ENCODE results near the gene ADAM19. TPM values are rescaled to one million over a fixed set of nuclear protein-coding genes. Genes with fewer than 3 reads are reported as not detected.

Gene ADAM19
- polyA plus RNA-seq, 1 donor from 2014 or later = 9.9 TPM

DNA sequence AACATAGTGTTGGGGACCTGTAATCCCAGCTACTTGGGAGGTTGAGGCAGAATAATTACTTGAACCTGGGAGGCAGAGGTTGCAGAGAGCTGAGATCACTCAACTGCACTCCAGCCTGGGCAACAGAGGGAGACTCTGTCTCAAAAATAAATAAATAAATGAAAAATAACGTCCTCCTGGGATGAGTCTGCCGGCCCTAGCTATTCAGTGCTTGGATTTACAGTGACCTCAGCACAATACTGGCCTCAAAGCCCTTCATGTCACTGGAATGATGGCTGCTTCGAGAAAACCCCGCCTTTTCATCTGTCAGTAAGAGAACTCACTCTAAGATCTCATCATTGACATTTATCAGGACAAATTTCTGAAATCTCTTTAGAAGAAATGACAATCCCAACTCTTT lies 41.2 kb upstream of the ADAM19 start:
- no peak for TF ChIP-seq SMC3 (conservative IDR thresholded peaks at IDR 0.05; ENCODE audit: poor library complexity)
- no peak for TF ChIP-seq POLR2AphosphoS5 (IDR thresholded peaks at IDR 0.05)
- no peak for TF ChIP-seq RAD21 (conservative IDR thresholded peaks at IDR 0.05)
- no peak for TF ChIP-seq MXI1 (conservative IDR thresholded peaks at IDR 0.05; ENCODE audit: poor library complexity, severe bottlenecking)
- no peak for TF ChIP-seq EP300 (conservative IDR thresholded peaks at IDR 0.05; ENCODE audit: poor library complexity, severe bottlenecking)
- TF ChIP-seq CTCF (IDR thresholded peaks at IDR 0.05; ENCODE audit: poor library complexity, severe bottlenecking) = no peak
- TF ChIP-seq, protein P1, sequence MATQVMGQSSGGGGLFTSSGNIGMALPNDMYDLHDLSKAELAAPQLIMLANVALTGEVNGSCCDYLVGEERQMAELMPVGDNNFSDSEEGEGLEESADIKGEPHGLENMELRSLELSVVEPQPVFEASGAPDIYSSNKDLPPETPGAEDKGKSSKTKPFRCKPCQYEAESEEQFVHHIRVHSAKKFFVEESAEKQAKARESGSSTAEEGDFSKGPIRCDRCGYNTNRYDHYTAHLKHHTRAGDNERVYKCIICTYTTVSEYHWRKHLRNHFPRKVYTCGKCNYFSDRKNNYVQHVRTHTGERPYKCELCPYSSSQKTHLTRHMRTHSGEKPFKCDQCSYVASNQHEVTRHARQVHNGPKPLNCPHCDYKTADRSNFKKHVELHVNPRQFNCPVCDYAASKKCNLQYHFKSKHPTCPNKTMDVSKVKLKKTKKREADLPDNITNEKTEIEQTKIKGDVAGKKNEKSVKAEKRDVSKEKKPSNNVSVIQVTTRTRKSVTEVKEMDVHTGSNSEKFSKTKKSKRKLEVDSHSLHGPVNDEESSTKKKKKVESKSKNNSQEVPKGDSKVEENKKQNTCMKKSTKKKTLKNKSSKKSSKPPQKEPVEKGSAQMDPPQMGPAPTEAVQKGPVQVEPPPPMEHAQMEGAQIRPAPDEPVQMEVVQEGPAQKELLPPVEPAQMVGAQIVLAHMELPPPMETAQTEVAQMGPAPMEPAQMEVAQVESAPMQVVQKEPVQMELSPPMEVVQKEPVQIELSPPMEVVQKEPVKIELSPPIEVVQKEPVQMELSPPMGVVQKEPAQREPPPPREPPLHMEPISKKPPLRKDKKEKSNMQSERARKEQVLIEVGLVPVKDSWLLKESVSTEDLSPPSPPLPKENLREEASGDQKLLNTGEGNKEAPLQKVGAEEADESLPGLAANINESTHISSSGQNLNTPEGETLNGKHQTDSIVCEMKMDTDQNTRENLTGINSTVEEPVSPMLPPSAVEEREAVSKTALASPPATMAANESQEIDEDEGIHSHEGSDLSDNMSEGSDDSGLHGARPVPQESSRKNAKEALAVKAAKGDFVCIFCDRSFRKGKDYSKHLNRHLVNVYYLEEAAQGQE (IDR thresholded peaks at IDR 0.05; ENCODE audit: borderline replicate concordance) = no peak
- no peak for TF ChIP-seq EZH2 (IDR thresholded peaks at IDR 0.05; ENCODE audit: borderline replicate concordance, insufficient read depth, low read length, poor library complexity, severe bottlenecking)
- TF ChIP-seq TAF1 (IDR thresholded peaks at IDR 0.05; ENCODE audit: low read depth) = no peak
- no peaks in the 10 kb centered on the region for H3K27me3 ChIP-seq (ENCODE audit: insufficient read depth, low read depth, low read length)
- no peak overlapping the region for H3K4me3 ChIP-seq (ENCODE audit: low read length)
- H3F3A ChIP-seq (ENCODE audit: insufficient read depth, low read length, poor library complexity, severe bottlenecking) = no peaks in the 10 kb centered on the region
- H3K27ac ChIP-seq (ENCODE audit: low read length) = no peak overlapping the region
- no peaks in the 10 kb centered on the region for H3K36me3 ChIP-seq (ENCODE audit: insufficient read depth, low read length)
- H4K20me1 ChIP-seq (ENCODE audit: insufficient read depth) = no peaks in the 10 kb centered on the region
- no peaks in the 10 kb centered on the region for H3K9me2 ChIP-seq (ENCODE audit: insufficient read depth, low read length)
- no peak overlapping the region for H2AFZ ChIP-seq (ENCODE audit: low read depth, low read length)
- H3K9ac ChIP-seq (ENCODE audit: low read length) = no peak overlapping the region
- no peaks in the 10 kb centered on the region for H3K79me2 ChIP-seq (replicated peaks; ENCODE audit: insufficient read depth, low read length)
- H3K9me3 ChIP-seq (ENCODE audit: low read length) = no peaks in the 10 kb centered on the region
- H3K4me2 ChIP-seq (ENCODE audit: low read length) = no peak overlapping the region

DNA sequence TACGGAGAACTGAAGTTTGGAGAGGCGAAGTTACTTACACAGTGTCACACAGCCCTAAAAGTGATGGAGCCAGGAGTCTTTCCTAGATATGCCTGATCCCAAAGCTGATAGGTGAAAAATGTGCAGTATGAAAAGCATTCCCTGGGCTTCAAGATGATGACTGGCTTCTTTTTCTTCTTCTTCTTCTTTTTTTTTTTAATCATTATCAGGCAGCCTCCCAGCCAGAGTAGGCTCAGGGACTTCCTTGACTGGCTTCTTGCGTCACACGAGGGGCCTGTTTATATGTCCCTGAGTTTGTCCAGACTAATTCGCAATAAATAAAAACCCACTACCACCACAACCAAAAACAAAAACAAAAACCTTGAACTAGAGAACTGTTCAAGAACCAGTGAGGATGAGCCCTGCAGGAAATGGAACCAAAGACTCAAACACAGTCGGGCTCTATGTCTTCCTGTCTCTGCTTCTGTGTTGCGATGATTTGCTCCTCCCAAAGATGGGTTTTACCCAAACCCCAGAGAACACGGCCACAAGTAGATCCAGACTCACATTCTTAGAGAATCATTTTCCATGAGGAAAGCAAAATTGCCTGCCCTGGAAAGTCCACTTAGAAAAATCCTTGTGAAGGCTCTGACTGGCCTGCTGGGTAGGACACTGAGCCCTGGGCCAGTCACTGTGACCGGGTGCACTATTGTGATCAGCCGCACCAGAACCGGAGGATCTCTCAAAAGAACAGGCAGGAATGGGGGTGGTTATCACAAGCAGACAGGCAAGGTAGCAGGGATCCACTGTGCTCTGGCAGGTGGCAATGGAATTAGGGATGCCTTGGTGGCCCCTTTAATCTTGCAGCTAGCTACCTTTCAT lies 38.0 kb upstream of the ADAM19 start:
- no peak overlapping the region for H3K4me2 ChIP-seq (ENCODE audit: low read length)
- H2AFZ ChIP-seq (ENCODE audit: low read depth, low read length) = no peak overlapping the region
- no peaks in the 10 kb centered on the region for H3K9me3 ChIP-seq (ENCODE audit: low read length)
- no peak overlapping the region for H3K27ac ChIP-seq (ENCODE audit: low read length)
- H3K27me3 ChIP-seq (ENCODE audit: insufficient read depth, low read depth, low read length) = no peaks in the 10 kb centered on the region
- H3K36me3 ChIP-seq (ENCODE audit: insufficient read depth, low read length) = no peaks in the 10 kb centered on the region
- H4K20me1 ChIP-seq (ENCODE audit: insufficient read depth) = no peaks in the 10 kb centered on the region
- no peaks in the 10 kb centered on the region for H3K79me2 ChIP-seq (replicated peaks; ENCODE audit: insufficient read depth, low read length)
- no peak overlapping the region for H3K4me3 ChIP-seq (ENCODE audit: low read length)
- H3F3A ChIP-seq (ENCODE audit: insufficient read depth, low read length, poor library complexity, severe bottlenecking) = no peaks in the 10 kb centered on the region
- no peak overlapping the region for H3K9ac ChIP-seq (ENCODE audit: low read length)
- TF ChIP-seq CTCF (IDR thresholded peaks at IDR 0.05; ENCODE audit: poor library complexity, severe bottlenecking) (no peak), EP300 (conservative IDR thresholded peaks at IDR 0.05; ENCODE audit: poor library complexity, severe bottlenecking) (no peak), SMC3 (conservative IDR thresholded peaks at IDR 0.05; ENCODE audit: poor library complexity) (no peak), MXI1 (conservative IDR thresholded peaks at IDR 0.05; ENCODE audit: poor library complexity, severe bottlenecking) (no peak), RAD21 (conservative IDR thresholded peaks at IDR 0.05) (no peak), POLR2AphosphoS5 (IDR thresholded peaks at IDR 0.05) (no peak), EZH2 (IDR thresholded peaks at IDR 0.05; ENCODE audit: borderline replicate concordance, insufficient read depth, low read length, poor library complexity, severe bottlenecking) (no peak), TAF1 (IDR thresholded peaks at IDR 0.05; ENCODE audit: low read depth) (no peak)
- TF ChIP-seq, protein P1 (IDR thresholded peaks at IDR 0.05; ENCODE audit: borderline replicate concordance) = no peak
- no peaks in the 10 kb centered on the region for H3K9me2 ChIP-seq (ENCODE audit: insufficient read depth, low read length)
